ENCODE results near the gene KIF1A. TPM values are rescaled to one million over a fixed set of nuclear protein-coding genes. Genes with fewer than 3 reads are reported as not detected.
A peak's percentile ranks its signal among the peaks of the same experiment; 100 is the strongest.

The KIF1A gene
- total and polyA plus RNA-seq, 2 of the 13 experiments (the other 11 are each of a cell fraction or from before 2014, with no cell fraction given) = 0.01 TPM; not detected in 1

DNA sequence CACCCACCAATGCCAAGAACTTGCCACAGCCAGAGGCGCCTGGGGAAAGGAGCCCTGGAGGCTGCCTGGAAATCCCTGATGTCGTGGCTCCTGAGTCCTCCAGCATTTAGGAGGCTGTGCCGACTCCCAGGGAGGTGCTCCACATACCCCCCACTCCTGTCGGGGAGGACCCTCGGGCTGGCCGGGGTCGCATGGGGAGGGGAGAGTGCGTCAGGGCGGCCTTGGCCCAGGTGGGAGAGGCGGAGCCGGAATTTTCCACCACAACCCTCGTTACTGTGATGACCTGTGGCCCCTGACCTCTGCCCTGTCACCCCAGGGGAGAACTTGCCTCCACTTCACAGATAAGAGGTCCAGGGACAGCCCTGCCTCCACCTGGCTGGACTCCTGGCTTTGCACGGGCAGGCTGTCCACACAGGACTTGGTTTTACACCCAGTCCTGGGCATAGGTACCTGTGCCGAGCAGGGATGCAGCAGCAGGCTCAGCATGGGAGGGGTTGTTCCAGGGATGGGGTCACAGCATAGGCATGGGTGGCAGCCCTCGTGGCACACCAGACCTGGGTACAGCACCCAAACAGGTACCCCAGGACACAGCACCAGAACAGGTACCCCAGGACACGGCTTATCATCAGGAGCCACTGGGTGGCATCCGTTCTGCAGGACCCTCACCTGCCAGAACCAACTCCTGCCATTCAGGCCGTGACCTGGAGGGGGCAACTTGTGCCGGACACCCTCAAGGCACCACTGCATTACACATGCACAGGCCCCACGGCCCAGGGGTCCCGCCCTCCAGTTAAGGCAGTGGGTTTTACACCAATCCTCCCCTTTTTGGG lies 36.3 kb upstream of the KIF1A start (continued):
- no peak for TF ChIP-seq CBX2 (IDR thresholded peaks at IDR 0.05; ENCODE audit: low read depth, low read length)
- no peak for TF ChIP-seq CBX2 (CRISPR knock-in tag; IDR thresholded peaks at IDR 0.05; ENCODE audit: low read depth)
- peak; percentile 90 for TF ChIP-seq SMC3 (IDR thresholded peaks at IDR 0.05; ENCODE audit: low read length)
- TF ChIP-seq FIP1L1 (IDR thresholded peaks at IDR 0.05; ENCODE audit: borderline replicate concordance, insufficient read depth, low read depth, low read length) = peak; percentile 86; the same call in 1 of the 2 replicates
- no peak for TF ChIP-seq GATAD1 (CRISPR knock-in tag; IDR thresholded peaks at IDR 0.05)
- TF ChIP-seq RAD51 (IDR thresholded peaks at IDR 0.05; ENCODE audit: borderline replicate concordance) = no peak
- no peak; the same call in 1 of the 2 replicates for TF ChIP-seq ZNF296 (CRISPR knock-in tag; conservative IDR thresholded peaks at IDR 0.05)
- no peak; the same call in 1 of the 2 replicates for TF ChIP-seq ZSCAN25 (CRISPR knock-in tag; IDR thresholded peaks at IDR 0.05)
- TF ChIP-seq ZNF383 (CRISPR knock-in tag; IDR thresholded peaks at IDR 0.05; ENCODE audit: borderline replicate concordance) = no peak; the same call in 1 of the 2 replicates
- TF ChIP-seq HOXA7 (CRISPR knock-in tag; IDR thresholded peaks at IDR 0.05) = no peak
- TF ChIP-seq ZNF7 (CRISPR knock-in tag; IDR thresholded peaks at IDR 0.05) = no peak
- no peak for TF ChIP-seq HNRNPK (IDR thresholded peaks at IDR 0.05; ENCODE audit: low read depth, low read length, poor library complexity, severe bottlenecking)
- TF ChIP-seq PHF20 (CRISPR knock-in tag; IDR thresholded peaks at IDR 0.05) = no peak
- TF ChIP-seq ZNF17 (CRISPR knock-in tag; IDR thresholded peaks at IDR 0.05) = no peak
- TF ChIP-seq ZNF503 (CRISPR knock-in tag; IDR thresholded peaks at IDR 0.05) = no peak
- peak; percentile 52 for TF ChIP-seq SP5 (CRISPR knock-in tag; IDR thresholded peaks at IDR 0.05; ENCODE audit: borderline replicate concordance, low read depth)
- TF ChIP-seq, protein P1, sequence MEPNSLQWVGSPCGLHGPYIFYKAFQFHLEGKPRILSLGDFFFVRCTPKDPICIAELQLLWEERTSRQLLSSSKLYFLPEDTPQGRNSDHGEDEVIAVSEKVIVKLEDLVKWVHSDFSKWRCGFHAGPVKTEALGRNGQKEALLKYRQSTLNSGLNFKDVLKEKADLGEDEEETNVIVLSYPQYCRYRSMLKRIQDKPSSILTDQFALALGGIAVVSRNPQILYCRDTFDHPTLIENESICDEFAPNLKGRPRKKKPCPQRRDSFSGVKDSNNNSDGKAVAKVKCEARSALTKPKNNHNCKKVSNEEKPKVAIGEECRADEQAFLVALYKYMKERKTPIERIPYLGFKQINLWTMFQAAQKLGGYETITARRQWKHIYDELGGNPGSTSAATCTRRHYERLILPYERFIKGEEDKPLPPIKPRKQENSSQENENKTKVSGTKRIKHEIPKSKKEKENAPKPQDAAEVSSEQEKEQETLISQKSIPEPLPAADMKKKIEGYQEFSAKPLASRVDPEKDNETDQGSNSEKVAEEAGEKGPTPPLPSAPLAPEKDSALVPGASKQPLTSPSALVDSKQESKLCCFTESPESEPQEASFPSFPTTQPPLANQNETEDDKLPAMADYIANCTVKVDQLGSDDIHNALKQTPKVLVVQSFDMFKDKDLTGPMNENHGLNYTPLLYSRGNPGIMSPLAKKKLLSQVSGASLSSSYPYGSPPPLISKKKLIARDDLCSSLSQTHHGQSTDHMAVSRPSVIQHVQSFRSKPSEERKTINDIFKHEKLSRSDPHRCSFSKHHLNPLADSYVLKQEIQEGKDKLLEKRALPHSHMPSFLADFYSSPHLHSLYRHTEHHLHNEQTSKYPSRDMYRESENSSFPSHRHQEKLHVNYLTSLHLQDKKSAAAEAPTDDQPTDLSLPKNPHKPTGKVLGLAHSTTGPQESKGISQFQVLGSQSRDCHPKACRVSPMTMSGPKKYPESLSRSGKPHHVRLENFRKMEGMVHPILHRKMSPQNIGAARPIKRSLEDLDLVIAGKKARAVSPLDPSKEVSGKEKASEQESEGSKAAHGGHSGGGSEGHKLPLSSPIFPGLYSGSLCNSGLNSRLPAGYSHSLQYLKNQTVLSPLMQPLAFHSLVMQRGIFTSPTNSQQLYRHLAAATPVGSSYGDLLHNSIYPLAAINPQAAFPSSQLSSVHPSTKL (CRISPR knock-in tag; IDR thresholded peaks at IDR 0.05) = no peak; the same call in 1 of the 2 replicates
- 0 out of 2 replicates have a peak, but pooled peaks have one; percentile 61 for TF ChIP-seq ATAD3A (CRISPR knock-in tag; IDR thresholded peaks at IDR 0.05)
- no peak for TF ChIP-seq ZXDC (CRISPR knock-in tag; IDR thresholded peaks at IDR 0.05)
